Measurements from ENCODE around the gene ACAP2.

- no peak for TF ChIP-seq CTCF (IDR thresholded peaks at IDR 0.05)
- TF ChIP-seq REST (IDR thresholded peaks at IDR 0.05; ENCODE audit: insufficient read depth in 1 of 2, low read depth in 2 of 2, low read length in 1 of 2), result no peak
- no peak for TF ChIP-seq POLR2AphosphoS5 (IDR thresholded peaks at IDR 0.05; ENCODE audit: low read depth, low read length)
- TF ChIP-seq SIN3A (IDR thresholded peaks at IDR 0.05; ENCODE audit: borderline replicate concordance, insufficient read depth, low read depth, low read length), result no peak
- no peak for TF ChIP-seq TCF7L2 (IDR thresholded peaks at IDR 0.05; ENCODE audit: low read depth, low read length)
These were observed 196.2 kb downstream of the ACAP2 start for GRCh38 chr3:195246581-195246995.
